ENCODE data around the gene UBR1. TPM values are rescaled to one million over a fixed set of nuclear protein-coding genes. Genes with fewer than 3 reads are reported as not detected.

Gene UBR1
- 21.9 TPM for total RNA-seq

DNA sequence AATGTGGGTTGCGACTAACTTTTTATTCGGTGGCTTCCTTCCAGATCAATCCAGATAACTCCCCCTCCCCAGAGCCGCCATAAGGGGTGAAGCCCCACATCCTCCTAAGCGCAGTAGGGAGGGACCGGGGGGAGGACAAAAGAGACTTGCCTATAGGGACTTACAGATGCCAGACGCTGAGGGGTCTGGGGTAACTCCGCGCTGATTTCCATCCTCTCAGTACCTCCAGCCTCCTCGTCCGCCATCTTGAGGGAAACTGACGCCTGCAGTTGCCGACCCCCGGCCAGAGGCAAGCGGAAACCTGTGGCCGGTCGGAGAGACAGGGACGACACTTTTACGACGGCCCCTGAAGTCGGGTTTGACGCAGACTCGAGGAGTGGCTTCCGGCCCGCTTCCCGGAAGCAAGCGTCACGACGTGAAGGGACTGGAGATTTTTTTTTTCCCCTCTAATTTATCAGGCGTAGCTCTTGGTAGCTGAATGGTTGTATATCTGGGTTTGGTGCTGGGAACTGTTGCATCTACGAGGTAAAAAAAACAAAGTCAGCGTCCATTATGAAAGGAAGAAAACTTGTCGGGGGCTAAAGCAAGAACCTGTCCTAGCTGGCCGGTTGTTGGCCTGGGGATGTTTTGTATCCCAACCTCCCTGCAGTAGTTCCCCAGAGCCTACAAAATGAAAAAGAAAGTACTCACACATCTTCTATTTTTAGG is at the start of gene UBR1:
TSS of gene UBR1 (minus strand) at position 261 of the 708 bp plus-strand sequence. CDS start at position 245, 16 bp downstream.
- H3K36me3 ChIP-seq = no peaks in the 10 kb centered on the region

GRCh38 chr15:43153269-43153668 is 47.4 kb upstream of the UBR1 start:
- Histone ChIP-seq H3K4me3 (no peak overlapping the region), H3K27ac (no peak overlapping the region), H3K27me3 (no peaks in the 10 kb centered on the region), H3K4me1 (no peaks in the 10 kb centered on the region), H3K9me3 (no peaks in the 10 kb centered on the region), H3K36me3 (peaks cover 6 to 23% of the 10 kb centered on the region in 2 donors)
- intact Hi-C loops (cut with DNase I) = no loop called here
- TF ChIP-seq POLR2A (IDR thresholded peaks at IDR 0.05) = no peak
- TF ChIP-seq, protein P1, sequence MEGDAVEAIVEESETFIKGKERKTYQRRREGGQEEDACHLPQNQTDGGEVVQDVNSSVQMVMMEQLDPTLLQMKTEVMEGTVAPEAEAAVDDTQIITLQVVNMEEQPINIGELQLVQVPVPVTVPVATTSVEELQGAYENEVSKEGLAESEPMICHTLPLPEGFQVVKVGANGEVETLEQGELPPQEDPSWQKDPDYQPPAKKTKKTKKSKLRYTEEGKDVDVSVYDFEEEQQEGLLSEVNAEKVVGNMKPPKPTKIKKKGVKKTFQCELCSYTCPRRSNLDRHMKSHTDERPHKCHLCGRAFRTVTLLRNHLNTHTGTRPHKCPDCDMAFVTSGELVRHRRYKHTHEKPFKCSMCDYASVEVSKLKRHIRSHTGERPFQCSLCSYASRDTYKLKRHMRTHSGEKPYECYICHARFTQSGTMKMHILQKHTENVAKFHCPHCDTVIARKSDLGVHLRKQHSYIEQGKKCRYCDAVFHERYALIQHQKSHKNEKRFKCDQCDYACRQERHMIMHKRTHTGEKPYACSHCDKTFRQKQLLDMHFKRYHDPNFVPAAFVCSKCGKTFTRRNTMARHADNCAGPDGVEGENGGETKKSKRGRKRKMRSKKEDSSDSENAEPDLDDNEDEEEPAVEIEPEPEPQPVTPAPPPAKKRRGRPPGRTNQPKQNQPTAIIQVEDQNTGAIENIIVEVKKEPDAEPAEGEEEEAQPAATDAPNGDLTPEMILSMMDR (IDR thresholded peaks at IDR 0.05) = no peak
- no peak for TF ChIP-seq POLR2AphosphoS5 (IDR thresholded peaks at IDR 0.05; ENCODE audit: insufficient read depth in 1 of 2, low read depth in 1 of 2)
- no peak for DNase-seq (ENCODE audit: extremely low spot score in 2 of 2)

More for the DNA sequence above, at the start of gene UBR1:
- intact Hi-C loops (cut with DNase I) = no loop called here
- TF ChIP-seq, protein P1 (IDR thresholded peaks at IDR 0.05) = no peak
- TF ChIP-seq POLR2A (IDR thresholded peaks at IDR 0.05) (peak in 1 of 2 donors; percentile 11), POLR2AphosphoS5 (IDR thresholded peaks at IDR 0.05; ENCODE audit: insufficient read depth in 1 of 2, low read depth in 1 of 2) (peak; percentile 91 to 93)
- H3K4me3 ChIP-seq = peak within 1 kb of the TSS; percentile 79 to 82
- DNase-seq (ENCODE audit: extremely low spot score in 2 of 2) = peak in 1 of 2 donors; percentile 90
- peaks cover 37% of the 10 kb centered on the region for H3K4me1 ChIP-seq
- no peaks in the 10 kb centered on the region for H3K27me3 ChIP-seq
- no peaks in the 10 kb centered on the region for H3K9me3 ChIP-seq
- peak within 1 kb of the TSS; percentile 89 for H3K27ac ChIP-seq

- H3K27ac ChIP-seq = no peak overlapping the region
- intact Hi-C loops (cut with DNase I) = no loop called here
- TF ChIP-seq, protein P1 (IDR thresholded peaks at IDR 0.05) = no peak
- TF ChIP-seq POLR2AphosphoS5 (IDR thresholded peaks at IDR 0.05; ENCODE audit: insufficient read depth in 1 of 2, low read depth in 1 of 2) (no peak), POLR2A (IDR thresholded peaks at IDR 0.05) (no peak)
- no peaks in the 10 kb centered on the region for H3K4me1 ChIP-seq
- H3K27me3 ChIP-seq = no peaks in the 10 kb centered on the region
- peaks cover 6 to 25% of the 10 kb centered on the region in 2 donors for H3K36me3 ChIP-seq
- no peak overlapping the region for H3K4me3 ChIP-seq
- no peak for DNase-seq (ENCODE audit: extremely low spot score in 2 of 2)
- no peaks in the 10 kb centered on the region for H3K9me3 ChIP-seq
These were observed 45.9 kb upstream of the UBR1 start for GRCh38 chr15:43151688-43152087.

GRCh38 chr15:43150191-43150929 is 44.5 kb upstream of the UBR1 start:
- intact Hi-C loops (cut with DNase I) = no loop called here

More at GRCh38 chr15:43150191-43150929, 44.5 kb upstream of the UBR1 start:
- DNase-seq (ENCODE audit: extremely low spot score in 2 of 2) = no peak
- TF ChIP-seq, protein P1 (IDR thresholded peaks at IDR 0.05) = no peak
- no peak for TF ChIP-seq POLR2A (IDR thresholded peaks at IDR 0.05)
- no peak for TF ChIP-seq POLR2AphosphoS5 (IDR thresholded peaks at IDR 0.05; ENCODE audit: insufficient read depth in 1 of 2, low read depth in 1 of 2)
- no peaks in the 10 kb centered on the region for H3K4me1 ChIP-seq
- no peaks in the 10 kb centered on the region for H3K27me3 ChIP-seq
- H3K36me3 ChIP-seq = peaks cover 6 to 28% of the 10 kb centered on the region in 2 donors
- no peak overlapping the region for H3K27ac ChIP-seq
- no peak overlapping the region for H3K4me3 ChIP-seq
- H3K9me3 ChIP-seq = no peaks in the 10 kb centered on the region
